Stimulated activated CD8-positive, alpha-beta memory T cell treated with anti-CD3 and anti-CD28 coated beads, Interleukin-4, amount 100 ng/mL, for 1 hour (primary cell): ENCODE data around the gene IL3RA.
"Not testable (repeated sequence)": the region's sequence is repeated elsewhere in the genome, so short reads cannot be mapped to it uniquely, and the experiment has no call there.

Experiments used
- DNase-seq, 2 donors: peaks; one replicate each; pipeline ENCODE4 v3.0.0-alpha.2; 2020; ENCODE audit warnings: low read depth in 2 of 2, low spot score in 1 of 2

The IL3RA gene

GRCh38 chrX:1330605-1331004 lies 6.0 kb upstream of the IL3RA start:
- DNase-seq: no peak

GRCh38 chrX:1332433-1332832 lies 4.2 kb upstream of the IL3RA start:
- DNase-seq: not testable (repeated sequence)

- DNase-seq: no peak
Measured at GRCh38 chrX:1334854-1335253, 1.7 kb upstream of the IL3RA start.

- no peak for DNase-seq
Measured at GRCh38 chrX:1336948-1337779, 579 bp downstream of the IL3RA start.

GRCh38 chrX:1341545-1342184 lies 5.1 kb downstream of the IL3RA start:
- no peak for DNase-seq

GRCh38 chrX:1349606-1350005 lies 13.0 kb downstream of the IL3RA start:
- not testable (repeated sequence) for DNase-seq

- DNase-seq: no peak
Measured at GRCh38 chrX:1351981-1352714, 15.6 kb downstream of the IL3RA start.

GRCh38 chrX:1354036-1355019 lies 17.7 kb downstream of the IL3RA start:
- no peak for DNase-seq

GRCh38 chrX:1355131-1356046 lies 18.8 kb downstream of the IL3RA start:
- DNase-seq: no peak

- DNase-seq: no peak
Measured at GRCh38 chrX:1357993-1358392, 21.4 kb downstream of the IL3RA start.

- DNase-seq: no peak
Measured at GRCh38 chrX:1358793-1359476, 22.4 kb downstream of the IL3RA start.

- DNase-seq: no peak
Measured at GRCh38 chrX:1359477-1359873, 22.9 kb downstream of the IL3RA start.

- no peak for DNase-seq
Measured at GRCh38 chrX:1360171-1360570, 23.6 kb downstream of the IL3RA start.

GRCh38 chrX:1361275-1361674 lies 24.7 kb downstream of the IL3RA start:
- DNase-seq: no peak

- DNase-seq: no peak
Measured at GRCh38 chrX:1361910-1362309, 25.3 kb downstream of the IL3RA start.

- DNase-seq: not testable (repeated sequence)
Measured at GRCh38 chrX:1366363-1366762, 29.8 kb downstream of the IL3RA start.

GRCh38 chrX:1368385-1368698 lies 31.8 kb downstream of the IL3RA start:
- no peak for DNase-seq

GRCh38 chrX:1378306-1378759 lies 41.7 kb downstream of the IL3RA start:
- DNase-seq: no peak

GRCh38 chrX:1380672-1381233 lies 44.2 kb downstream of the IL3RA start:
- no peak for DNase-seq
